Renal pelvis (tissue), 4 donors: Measurements from ENCODE around the gene RTN4RL1. TPM values are rescaled to one million over a fixed set of nuclear protein-coding genes. Genes with fewer than 3 reads are reported as not detected.

Experiments used
- DNase-seq: peaks from one replicate; pipeline ENCODE4 v3.0.0-alpha.2; 2013
- polyA plus RNA-seq, 3 donors: library from polyadenylated mRNA; unstranded; fragments of 120-200 nt; gene quantifications; one replicate each; pipeline ENCODE4 v1.2.1, GENCODE V29; 2013; ENCODE audit not compliant: insufficient read length in 3 of 3

RTN4RL1 gene
- polyA plus RNA-seq, 3 donors: 1.4 to 1.9 (median 1.7) TPM

- peak; percentile 81 for DNase-seq
Measured at GRCh38 chr17:2049333-2050299, 24.5 kb upstream of the RTN4RL1 start.

- DNase-seq: no peak
Measured at GRCh38 chr17:2048805-2049204, 23.7 kb upstream of the RTN4RL1 start.

DNA sequence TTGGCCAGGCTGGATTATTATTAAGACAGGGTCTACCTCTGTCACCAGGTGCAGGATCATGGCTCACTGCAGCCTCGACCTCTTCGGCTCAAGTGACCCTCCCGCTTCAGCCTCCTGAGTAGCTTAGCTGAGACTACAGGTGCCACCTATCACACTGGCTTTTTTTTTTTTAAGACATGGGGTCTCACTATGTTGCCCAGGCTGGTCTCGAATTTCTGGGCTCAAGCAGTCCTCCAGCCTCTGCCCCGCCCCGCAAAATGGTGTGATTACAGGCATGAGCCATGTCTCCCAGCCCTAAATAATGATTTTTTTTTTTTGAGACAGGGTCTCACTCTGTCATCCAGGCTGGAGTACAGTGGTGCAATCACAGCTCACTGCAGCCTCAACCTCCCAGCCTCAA lies 22.5 kb upstream of the RTN4RL1 start:
- DNase-seq: no peak

DNA sequence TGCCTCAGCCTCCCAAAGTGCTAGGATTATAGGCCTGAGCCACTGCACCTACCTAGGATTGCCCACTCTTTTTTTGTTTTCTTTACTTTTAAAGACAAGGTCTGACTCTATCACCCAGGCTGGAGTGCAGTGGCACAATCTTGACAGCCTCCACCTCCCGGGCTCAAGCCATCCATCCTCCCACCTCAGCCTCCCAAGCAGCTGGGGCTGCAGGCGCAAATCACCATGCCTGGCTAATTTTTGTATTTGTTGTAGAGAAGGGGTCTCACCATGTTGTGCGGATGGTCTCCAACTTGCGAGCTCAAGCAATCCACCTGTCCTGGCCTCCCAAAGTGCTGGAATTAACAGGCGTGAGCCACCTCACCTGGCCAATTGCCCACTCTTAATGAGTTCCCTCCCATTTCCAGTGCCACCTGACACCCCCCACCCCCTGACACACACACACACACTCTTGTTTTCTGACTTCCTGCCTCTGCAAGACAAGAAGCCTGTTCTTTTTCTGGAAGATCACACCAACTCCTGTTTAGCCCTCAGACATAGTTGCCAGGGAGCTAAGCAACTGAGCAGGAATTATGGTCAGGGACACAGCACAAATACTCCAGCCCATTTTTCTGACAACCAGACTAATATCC lies 19.2 kb upstream of the RTN4RL1 start:
- no peak for DNase-seq

DNA sequence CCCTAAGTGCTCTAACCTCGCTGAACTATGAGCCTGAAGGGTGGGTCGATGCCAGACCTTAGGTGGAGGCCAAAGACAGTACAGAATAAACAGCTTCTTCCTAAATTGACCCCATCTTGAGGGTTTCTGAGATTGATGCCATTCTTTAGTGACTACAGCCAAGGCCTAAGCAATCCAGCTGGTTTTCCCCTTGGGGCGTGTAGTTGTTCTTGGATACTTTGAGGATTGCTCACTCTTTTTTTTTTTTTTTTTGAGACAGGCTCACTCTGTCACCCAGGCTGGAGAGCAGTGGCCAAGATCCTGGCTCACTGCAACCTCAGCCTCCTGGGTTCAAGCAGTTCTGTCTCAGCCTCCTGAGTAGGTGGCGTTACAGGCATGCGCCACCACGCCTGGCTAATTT lies 18.7 kb upstream of the RTN4RL1 start:
- no peak for DNase-seq

GRCh38 chr17:2042933-2043332 lies 17.8 kb upstream of the RTN4RL1 start:
- no peak for DNase-seq

GRCh38 chr17:2042390-2042847 lies 17.3 kb upstream of the RTN4RL1 start:
- DNase-seq: no peak

DNA sequence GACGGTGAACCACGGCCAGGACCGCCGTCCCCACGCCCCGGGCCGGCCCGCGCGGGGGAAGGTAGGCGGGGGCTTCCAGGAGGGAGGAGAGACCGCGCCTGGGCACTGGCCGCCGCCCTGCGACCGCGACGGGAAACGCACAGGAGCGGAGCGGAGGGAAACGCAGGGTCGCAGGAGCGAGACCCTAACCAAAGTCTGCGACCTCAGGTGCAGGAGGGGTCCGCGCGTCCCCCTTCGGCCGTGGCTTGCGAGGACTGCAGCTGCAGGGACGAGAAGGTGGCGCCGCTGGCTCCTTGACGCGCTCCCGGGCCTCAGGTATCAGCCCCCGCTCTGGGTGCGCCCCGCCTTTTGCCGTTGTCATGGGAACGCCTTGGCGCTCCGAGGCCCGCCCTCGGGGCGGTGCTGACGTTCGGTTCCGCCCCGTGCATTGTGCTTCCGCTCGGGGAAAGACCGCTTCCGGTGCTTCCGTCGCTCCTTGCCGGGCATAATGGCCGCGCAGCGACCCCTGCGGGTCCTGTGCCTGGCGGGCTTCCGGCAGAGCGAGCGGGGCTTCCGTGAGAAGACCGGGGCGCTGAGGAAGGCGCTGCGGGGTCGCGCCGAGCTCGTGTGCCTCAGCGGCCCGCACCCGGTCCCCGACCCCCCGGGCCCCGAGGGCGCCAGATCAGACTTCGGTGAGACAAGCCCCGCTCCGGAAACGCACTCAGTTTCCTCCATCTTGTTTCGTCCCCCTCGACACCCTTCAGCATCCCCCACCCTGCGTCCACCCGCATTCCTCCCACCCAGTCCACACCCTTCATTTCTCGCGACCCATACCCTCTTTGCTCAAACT lies 16.6 kb upstream of the RTN4RL1 start, which contains the start of gene OVCA2:
Gene OVCA2 (plus strand): TSS at position 462 of the 829 bp plus-strand sequence. CDS start 26 bp downstream, at position 488.
- peak; percentile 96 for DNase-seq

DNA sequence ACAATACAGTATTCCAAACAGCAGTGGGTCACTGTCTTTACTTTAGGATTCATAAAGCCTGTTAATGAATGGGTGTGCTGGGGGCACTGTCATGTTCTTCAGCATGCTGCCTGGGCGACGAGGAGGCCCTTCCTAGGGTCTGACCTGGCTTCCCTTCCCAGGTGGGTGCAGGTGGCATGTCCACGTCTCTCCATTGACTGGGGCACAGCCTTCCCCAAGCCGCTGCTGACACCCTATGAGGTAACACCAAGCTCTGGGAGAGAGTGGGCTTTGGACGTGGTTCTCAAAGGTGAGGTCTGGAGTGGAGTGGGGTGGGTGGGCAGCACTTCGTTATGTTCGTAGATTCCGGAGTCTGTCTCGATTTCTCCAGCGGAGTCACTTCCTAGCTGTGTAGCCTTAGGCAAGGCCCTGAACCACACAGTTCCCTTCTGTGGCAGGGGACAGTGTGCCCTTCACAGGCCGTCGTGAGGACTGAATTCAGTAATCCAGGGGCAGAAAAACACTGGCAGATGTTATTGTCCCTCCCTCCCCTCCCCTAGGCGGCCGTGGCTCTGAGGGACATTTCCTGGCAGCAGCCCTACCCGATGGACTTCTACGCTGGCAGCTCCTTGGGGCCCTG lies 15.9 kb upstream of the RTN4RL1 start:
- DNase-seq: no peak

DNA sequence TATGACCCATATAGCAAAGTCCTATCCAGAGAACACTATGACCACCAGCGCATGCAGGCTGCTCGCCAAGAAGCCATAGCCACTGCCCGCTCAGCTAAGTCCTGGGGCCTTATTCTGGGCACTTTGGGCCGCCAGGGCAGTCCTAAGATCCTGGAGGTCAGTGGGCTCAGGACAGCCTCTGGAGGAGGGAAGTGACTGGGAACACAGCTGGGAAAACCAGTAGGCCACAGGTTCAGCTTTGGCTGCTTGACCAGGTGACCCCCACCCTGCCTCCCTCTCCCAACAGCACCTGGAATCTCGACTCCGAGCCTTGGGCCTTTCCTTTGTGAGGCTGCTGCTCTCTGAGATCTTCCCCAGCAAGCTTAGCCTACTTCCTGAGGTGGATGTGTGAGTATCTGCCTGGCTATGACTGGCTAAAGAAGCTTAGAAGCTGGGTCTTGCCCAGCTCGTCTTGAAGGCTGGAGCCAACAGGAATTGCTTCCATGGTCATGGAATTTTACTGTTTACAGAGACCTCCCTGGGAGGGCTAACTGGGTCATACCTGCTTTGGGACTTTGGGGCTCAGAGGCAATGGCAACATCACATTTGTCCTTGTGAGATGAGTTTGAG lies 15.2 kb upstream of the RTN4RL1 start:
- DNase-seq: no peak

DNA sequence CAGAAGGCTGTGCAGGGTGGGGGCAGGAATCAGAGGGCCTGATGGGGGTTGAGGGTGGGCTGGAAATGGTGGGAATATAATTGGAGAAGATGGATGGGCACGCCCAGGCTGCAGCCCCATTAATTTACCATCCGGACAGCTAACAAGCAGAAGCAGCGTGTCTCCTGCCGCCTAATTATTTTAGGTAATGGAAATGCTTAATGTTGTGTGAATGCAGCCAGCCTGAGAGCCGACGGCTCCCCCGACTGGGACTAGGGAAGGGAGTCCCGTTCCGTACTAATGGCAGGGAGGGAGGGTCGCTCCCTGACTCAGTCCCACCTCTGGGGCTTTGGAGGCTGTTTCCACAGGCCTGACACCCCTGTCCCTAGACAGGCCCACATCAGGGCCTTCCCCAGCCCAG lies 12.0 kb upstream of the RTN4RL1 start:
- DNase-seq: no peak

DNA sequence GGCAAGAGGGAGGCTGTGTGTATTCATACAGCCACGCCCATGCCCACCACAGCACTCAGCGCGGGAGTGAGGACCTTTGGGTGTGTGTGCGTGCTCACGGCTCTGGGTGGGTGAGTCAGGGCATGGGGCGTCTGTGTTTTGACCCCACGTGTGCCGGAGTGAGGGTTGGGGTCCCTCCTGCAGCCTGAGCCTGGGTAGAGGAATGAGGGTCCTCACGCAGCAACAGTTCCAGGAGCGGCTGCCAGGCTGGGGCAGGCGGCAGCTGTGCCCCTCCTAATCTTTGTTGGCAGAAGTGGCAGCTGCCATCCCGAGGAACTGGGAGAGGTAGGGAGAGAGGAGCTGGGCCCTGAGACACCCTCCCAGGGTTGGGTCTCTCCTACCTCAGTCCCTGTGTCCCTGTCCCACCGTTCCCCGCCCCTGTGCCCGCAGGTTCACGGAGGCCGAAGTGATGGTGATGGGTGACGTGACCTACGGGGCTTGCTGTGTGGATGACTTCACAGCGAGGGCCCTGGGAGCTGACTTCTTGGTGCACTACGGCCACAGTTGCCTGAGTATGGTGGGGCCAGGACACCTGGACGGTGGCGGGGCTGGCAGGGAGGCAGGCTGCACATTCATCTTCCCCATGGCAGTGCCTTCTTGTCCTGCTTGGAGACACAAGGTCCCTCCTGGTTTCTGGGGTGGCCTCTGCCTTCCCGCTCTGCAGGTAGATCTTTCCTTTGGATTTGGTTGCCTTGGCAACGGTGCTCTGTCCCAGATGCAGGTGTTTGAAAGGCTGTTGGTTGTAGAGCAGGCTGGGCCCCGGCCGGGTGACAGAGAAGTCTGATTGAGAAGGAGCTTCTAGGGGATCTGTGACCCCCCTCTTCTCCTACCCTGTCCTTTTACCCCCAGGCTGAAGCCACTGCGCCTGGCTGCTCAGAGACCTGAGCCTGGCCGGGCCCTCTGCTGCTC lies 10.7 kb upstream of the RTN4RL1 start:
- no peak for DNase-seq

DNA sequence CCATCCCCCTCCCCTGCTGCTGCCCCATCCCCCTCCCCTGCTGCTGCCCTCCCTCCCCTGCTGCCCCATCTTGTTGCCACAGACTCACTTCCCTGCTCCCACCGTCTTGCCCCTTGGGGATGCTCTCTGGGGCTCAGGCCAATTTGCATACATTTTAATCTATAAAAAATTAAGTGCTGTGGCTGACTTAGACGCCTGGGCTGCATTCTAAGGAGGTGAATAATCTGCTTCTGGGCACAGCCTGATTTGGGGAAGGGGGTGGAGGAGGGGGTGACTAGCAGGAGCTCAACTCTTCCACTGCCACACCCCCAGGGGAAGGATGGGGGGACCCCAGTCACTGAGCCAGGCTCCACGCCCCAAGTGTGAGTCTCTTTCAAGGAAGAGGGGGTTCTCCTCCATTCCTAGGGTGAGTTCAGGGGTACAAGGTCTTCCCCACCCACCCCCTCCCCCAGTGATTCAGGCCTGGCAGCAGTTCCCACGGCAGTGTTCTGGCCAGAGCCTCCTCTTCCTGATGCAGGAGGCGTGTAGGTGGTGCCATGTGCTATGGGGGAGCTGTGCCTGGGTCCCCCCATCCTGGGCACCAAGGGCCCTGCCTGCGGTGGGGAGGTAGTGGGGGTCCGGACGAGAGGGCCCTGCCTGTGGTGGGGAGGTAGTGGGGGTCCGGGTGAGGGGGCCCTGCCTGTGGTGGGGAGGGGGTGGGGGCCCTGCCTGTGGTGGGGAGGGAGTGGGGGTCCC lies 9.8 kb upstream of the RTN4RL1 start:
- DNase-seq: no peak

DNA sequence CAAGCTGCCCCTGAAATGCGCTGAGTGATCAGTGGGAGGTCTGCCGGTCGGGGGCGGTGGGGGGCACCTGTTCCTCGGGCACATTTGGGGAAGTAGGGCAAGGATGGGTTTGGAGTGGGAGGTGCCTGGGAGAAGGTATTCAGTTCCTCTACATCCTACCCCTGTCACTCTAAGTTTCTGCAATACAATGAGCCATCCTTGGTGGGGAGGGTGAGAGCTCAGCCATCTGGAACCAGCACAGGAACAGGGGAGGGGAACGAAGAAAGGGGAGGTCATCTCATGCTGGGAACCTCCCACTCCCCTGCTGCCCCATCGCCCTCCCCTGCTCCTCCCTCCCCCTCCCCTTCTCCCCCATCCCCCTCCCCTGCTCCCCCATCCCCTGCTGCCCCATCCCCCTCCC lies 9.0 kb upstream of the RTN4RL1 start:
- no peak for DNase-seq

GRCh38 chr17:2033153-2033552 lies 8.0 kb upstream of the RTN4RL1 start:
- no peak for DNase-seq

GRCh38 chr17:2030779-2031163 lies 5.6 kb upstream of the RTN4RL1 start:
- DNase-seq: no peak

DNA sequence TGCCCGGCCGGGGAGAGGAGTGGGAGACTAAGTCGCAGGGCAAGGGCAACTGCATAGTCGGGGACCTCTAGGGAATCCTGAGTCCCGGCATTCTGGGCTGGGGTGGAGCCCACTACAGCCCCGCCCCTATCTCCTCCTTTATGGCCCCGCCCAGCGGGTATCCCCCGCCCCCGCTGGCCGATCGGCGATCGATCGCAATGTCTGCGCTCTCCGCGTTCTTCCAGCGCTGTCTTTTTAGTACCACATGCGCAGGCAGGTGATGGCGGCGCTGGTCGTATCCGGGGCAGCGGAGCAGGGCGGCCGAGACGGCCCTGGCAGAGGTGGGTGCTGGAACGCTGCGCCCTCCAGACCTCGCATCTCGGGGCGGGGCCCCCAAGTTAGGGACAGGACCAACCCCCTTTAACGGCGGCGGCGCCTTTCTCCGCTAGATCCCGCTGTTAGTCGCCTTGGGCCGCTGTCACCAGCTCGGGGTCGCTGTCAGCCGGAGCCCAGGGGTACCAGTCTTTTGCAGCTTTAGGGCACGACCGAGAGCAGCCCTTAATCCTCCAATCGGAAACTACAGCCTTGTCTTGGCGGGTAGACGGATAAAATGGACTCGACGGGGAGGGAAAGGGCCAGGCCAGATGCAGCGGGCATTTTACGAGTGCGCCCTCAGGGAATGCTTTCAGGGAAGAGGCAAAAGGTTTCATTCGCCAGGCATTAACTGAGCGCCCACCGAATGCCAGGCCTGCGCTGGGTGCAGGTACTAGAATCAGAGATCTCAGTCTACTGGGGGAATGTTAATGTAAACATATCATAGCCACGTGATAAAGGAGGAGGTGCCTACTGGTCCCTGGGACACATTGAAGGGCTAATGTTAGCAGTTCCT lies 5.0 kb upstream of the RTN4RL1 start, which contains the start of gene DPH1:
Gene DPH1 (plus strand): TSS at position 243 of the 868 bp plus-strand sequence. CDS start 17 bp downstream, at position 260.
- peak; percentile 82 for DNase-seq

DNA sequence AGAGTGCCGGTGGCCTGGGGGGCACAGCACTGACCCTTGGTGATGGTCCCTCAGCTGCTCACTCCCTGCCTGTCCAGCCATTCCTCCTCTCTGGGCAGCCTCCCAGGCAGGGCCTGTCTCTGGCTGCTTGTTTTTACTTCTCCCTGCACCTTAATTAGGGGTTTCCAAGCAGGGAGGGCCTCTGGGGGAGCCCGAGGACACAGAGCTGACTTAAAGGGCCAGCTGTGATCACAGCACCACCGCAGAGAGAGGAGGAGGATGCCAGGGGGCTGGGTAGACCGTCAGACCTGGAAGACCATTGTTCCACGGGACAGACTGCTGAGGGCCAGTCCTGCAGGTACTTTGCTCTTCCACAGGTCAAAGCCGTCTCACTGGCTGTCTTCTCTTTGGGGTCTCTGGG lies 3.6 kb upstream of the RTN4RL1 start:
- no peak for DNase-seq
